A549 treated with ZK216348 at 1 μM for 4 hours (cell line): ENCODE data around the gene NPIPB13. TPM values are rescaled to one million over a fixed set of nuclear protein-coding genes. Genes with fewer than 3 reads are reported as not detected.

ENCODE experiments used
- total RNA-seq: library from RNA; stranded (reverse); fragments of 200-300 nt; extraction: Qiagen RNA extraction; gene quantifications from 5 replicates; pipeline ENCODE4 v1.2.3, GENCODE V29; 2022; ENCODE audit warnings: low read depth

The NPIPB13 gene
- 0.62 to 3.6 TPM (median 2.0 TPM) in 5 replicates for total RNA-seq

DNA sequence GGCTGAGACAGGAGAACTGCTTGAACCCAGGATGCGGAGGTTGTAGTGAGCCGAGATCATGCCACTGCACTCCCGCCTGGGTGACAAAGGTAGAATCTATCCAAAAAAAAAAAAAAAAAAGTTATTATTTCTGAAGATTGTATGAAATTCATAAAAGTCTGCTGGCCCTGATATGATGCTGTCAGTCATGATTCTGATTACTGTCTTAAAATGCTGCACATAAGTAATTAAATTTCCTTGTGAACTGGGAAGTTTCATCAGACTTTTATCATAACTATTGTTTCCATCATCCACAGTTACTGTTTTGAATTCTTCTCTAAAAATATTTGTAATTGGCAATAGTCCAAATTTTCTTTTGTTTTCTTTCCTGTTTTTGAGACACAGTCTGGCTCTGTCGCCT is at the start of gene NPIPB13:
TSS of gene NPIPB13 (minus strand) at position 101 of the 400 bp plus-strand sequence. CDS start 2,906 bp downstream, outside the sequence.

GRCh38 chr16:30199049-30199448 is 49.2 kb downstream of the NPIPB13 start, which contains the start of gene SULT1A3:
Gene SULT1A3 (plus strand): TSS chr16:30199255. CDS start chr16:30200729, 1,474 bp downstream.

Other genes starting within 250 kb of the NPIPB13 start
- 0.88 to 3.5 TPM (median 2.5 TPM) in 5 replicates for gene DOC2A, start 237.5 kb downstream of the NPIPB13 start, total RNA-seq
- not detected in 5 replicates for gene C16orf92, start 225.3 kb downstream of the NPIPB13 start, total RNA-seq
- 0.26 to 0.56 TPM (median 0.36 TPM) in 4 of 5 replicates, not detected in the other for gene TLCD3B, start 217.2 kb downstream of the NPIPB13 start, total RNA-seq
- 1,377 to 1,871 TPM (median 1,822 TPM) in 5 replicates for gene ALDOA, start 182.7 kb downstream of the NPIPB13 start, total RNA-seq
- gene PPP4C, start 172.5 kb downstream of the NPIPB13 start, total RNA-seq: 99.1 to 153 TPM (median 144 TPM) in 5 replicates
- gene TBX6, start 156.6 kb downstream of the NPIPB13 start, total RNA-seq: 0.20 to 0.50 TPM (median 0.27 TPM) in 5 replicates
- gene YPEL3, start 152.3 kb downstream of the NPIPB13 start, total RNA-seq: 4.2 to 10.8 TPM (median 8.6 TPM) in 5 replicates
- 1.1 to 2.1 TPM (median 1.6 TPM) in 5 replicates for gene GDPD3, start 134.9 kb downstream of the NPIPB13 start, total RNA-seq
- 34.6 to 39.2 TPM (median 36.7 TPM) in 5 replicates for gene MAPK3, start 125.3 kb downstream of the NPIPB13 start, total RNA-seq
- 2.7 to 5.1 TPM (median 3.0 TPM) in 5 replicates for gene CORO1A, start 64.9 kb downstream of the NPIPB13 start, total RNA-seq
- 162 to 210 TPM (median 202 TPM) in 5 replicates for gene BOLA2B, start 54.8 kb downstream of the NPIPB13 start, total RNA-seq
- 6.4 to 29.4 TPM (median 11.8 TPM) in 5 replicates for gene SLX1A, start 54.6 kb downstream of the NPIPB13 start, total RNA-seq
- gene SULT1A3, start 49.2 kb downstream of the NPIPB13 start, total RNA-seq: 4.1 to 12.4 TPM (median 7.9 TPM) in 5 replicates
- gene CD2BP2, start 106.8 kb upstream of the NPIPB13 start, total RNA-seq: 61.1 to 68.0 TPM (median 65.1 TPM) in 5 replicates
- gene TBC1D10B, start 122.0 kb upstream of the NPIPB13 start, total RNA-seq: 19.1 to 34.9 TPM (median 33.6 TPM) in 5 replicates
- gene MYL11, start 126.3 kb upstream of the NPIPB13 start, total RNA-seq: not detected in 5 replicates
- 1.9 to 2.3 TPM (median 2.2 TPM) in 5 replicates for gene SEPTIN1, start 134.1 kb upstream of the NPIPB13 start, total RNA-seq
- gene ZNF48, start 146.9 kb upstream of the NPIPB13 start, total RNA-seq: 11.3 to 14.8 TPM (median 13.1 TPM) in 5 replicates
- gene ZNF771, start 159.1 kb upstream of the NPIPB13 start, total RNA-seq: 2.9 to 6.7 TPM (median 6.1 TPM) in 5 replicates
- 85.1 to 139 TPM (median 127 TPM) in 5 replicates for gene DCTPP1, start 181.6 kb upstream of the NPIPB13 start, total RNA-seq
- gene SEPHS2, start 197.4 kb upstream of the NPIPB13 start, total RNA-seq: 47.5 to 50.9 TPM (median 48.1 TPM) in 5 replicates
- 0.15 to 0.32 TPM (median 0.20 TPM) in 3 of 5 replicates, not detected in the others for gene ITGAL, start 224.3 kb upstream of the NPIPB13 start, total RNA-seq